Keratinocyte (primary cell): ENCODE results near the gene ZNF778. TPM values are rescaled to one million over a fixed set of nuclear protein-coding genes. Genes with fewer than 3 reads are reported as not detected.

ENCODE experiments used
- DNase-seq: peaks from one replicate; pipeline ENCODE4 v3.0.0-alpha.2; 2011; ENCODE audit warnings: low read depth, missing footprints, low spot score
- FAIRE-seq: peaks from 2 replicates; lab custom pipeline; 2011; peaks lifted over from hg19 to GRCh38; lab: Jason Lieb, UNC
- H2AFZ ChIP-seq: 2 replicates; pipeline ENCODE4 v1.6.0; 2012; ENCODE audit warnings: low read length, control low read depth, inconsistent platforms; ENCODE audit not compliant: control insufficient read depth
- H3K27ac ChIP-seq: 2 replicates; pipeline ENCODE4 v1.5.1; 2011; ENCODE audit warnings: low read length; ENCODE audit not compliant: control insufficient read depth, insufficient read depth
- H3K27me3 ChIP-seq: 3 replicates; pipeline ENCODE4 v1.6.0; 2011; ENCODE audit warnings: low read length; ENCODE audit not compliant: control insufficient read depth, insufficient read depth; ENCODE audit errors: extremely low read depth
- H3K36me3 ChIP-seq, 2 experiments: 2 replicates in 1 of 2; 3 replicates in 1 of 2; pipeline ENCODE4 v1.5.1; 2011; ENCODE audit warnings: low read length in 2 of 2, mild to moderate bottlenecking in 1 of 2; ENCODE audit not compliant: control insufficient read depth in 2 of 2, insufficient read depth in 2 of 2; ENCODE audit errors: extremely low read depth in 1 of 2
- H3K4me1 ChIP-seq: 3 replicates; pipeline ENCODE4 v1.5.1; 2011; ENCODE audit warnings: low read length; ENCODE audit not compliant: control insufficient read depth, insufficient read depth; ENCODE audit errors: extremely low read depth
- H3K4me2 ChIP-seq: 3 replicates; pipeline ENCODE4 v1.6.0; 2011; ENCODE audit warnings: low read depth, low read length; ENCODE audit not compliant: control insufficient read depth, insufficient read depth; ENCODE audit errors: extremely low read depth
- H3K4me3 ChIP-seq, 3 experiments: fragments of 200-600 bp in 1 of 3; sonication (generic) in 1 of 3; 2 replicates in 2 of 3; 3 replicates in 1 of 3; pipeline ENCODE4 v1.5.1; 2011 to 2016; ENCODE audit warnings: low read length in 3 of 3, mild to moderate bottlenecking in 3 of 3, control low read depth in 2 of 3, inconsistent platforms in 1 of 3, low read depth in 1 of 3, mixed read lengths in 1 of 3, mixed run types in 1 of 3, moderate library complexity in 1 of 3; ENCODE audit not compliant: control insufficient read depth in 2 of 3, insufficient read depth in 2 of 3; ENCODE audit errors: extremely low read depth in 1 of 3
- H3K79me2 ChIP-seq: 2 replicates; pipeline ENCODE4 v1.6.0; 2012; ENCODE audit warnings: low read length; ENCODE audit not compliant: control insufficient read depth, insufficient read depth
- H3K9ac ChIP-seq: 3 replicates; pipeline ENCODE4 v1.6.0; 2011; ENCODE audit warnings: low read length; ENCODE audit not compliant: control insufficient read depth, insufficient read depth; ENCODE audit errors: extremely low read depth
- H3K9me1 ChIP-seq: 3 replicates; pipeline ENCODE4 v1.6.0; 2011; ENCODE audit warnings: low read length; ENCODE audit not compliant: control insufficient read depth, insufficient read depth; ENCODE audit errors: extremely low read depth
- H3K9me3 ChIP-seq: 2 replicates; pipeline ENCODE4 v1.5.1; 2012; ENCODE audit warnings: low read depth, low read length; ENCODE audit not compliant: control insufficient read depth
- H4K20me1 ChIP-seq: 3 replicates; pipeline ENCODE4 v1.6.0; 2011; ENCODE audit warnings: low read length; ENCODE audit not compliant: control insufficient read depth, insufficient read depth; ENCODE audit errors: extremely low read depth
- EZH2 ChIP-seq: IDR thresholded peaks from one replicate; pipeline ENCODE4 v1.6.1; 2012; ENCODE audit warnings: inconsistent platforms, mild to moderate bottlenecking, low read length, moderate library complexity
- dilution Hi-C: fragments of 300-500 bp; cut with MboI; formaldehyde crosslinking; loops from one replicate; pipeline ENCODE4 v1.7.0; 2020; ENCODE audit warnings: low sequenced_read_pairs; ENCODE audit not compliant: extremely low pct_ligation_motif_present
- polyA plus RNA-seq, 5 experiments: library from polyadenylated mRNA; depleted of rRNA in 3 of 5; stranded (reverse) in 3 of 5; stranded (forward) in 1 of 5; unstranded in 1 of 5; fragments of >200 nt; gene quantifications; 1 replicate in 1 of 5; 2 replicates in 3 of 5; 3 replicates in 1 of 5; pipeline versions ENCODE4 v1.2.1 to v1.2.3, GENCODE V29; 2011 to 2012; ENCODE audit warnings: missing spikeins in 2 of 5, low read depth in 1 of 5, low replicate concordance in 1 of 5
- TF ChIP-seq, protein P1 (sequence below), 3 experiments: IDR thresholded peaks in 1 of 3; conservative IDR thresholded peaks in 1 of 3; optimal IDR thresholded peaks in 1 of 3; 2 replicates in 2 of 3; 3 replicates in 1 of 3; pipeline versions ENCODE3 to v1.5.1; 2011; ENCODE audit warnings: low read length in 3 of 3, mild to moderate bottlenecking in 3 of 3, moderate library complexity in 2 of 3, control low read depth in 1 of 3, inconsistent platforms in 1 of 3; ENCODE audit not compliant: insufficient read depth in 2 of 3; ENCODE audit errors: extremely low read depth in 1 of 3

Gene ZNF778
- polyA plus RNA-seq, 1 donor (not counting 4 experiments of a cell fraction or from before 2014, with no cell fraction given): 6.2 TPM

DNA sequence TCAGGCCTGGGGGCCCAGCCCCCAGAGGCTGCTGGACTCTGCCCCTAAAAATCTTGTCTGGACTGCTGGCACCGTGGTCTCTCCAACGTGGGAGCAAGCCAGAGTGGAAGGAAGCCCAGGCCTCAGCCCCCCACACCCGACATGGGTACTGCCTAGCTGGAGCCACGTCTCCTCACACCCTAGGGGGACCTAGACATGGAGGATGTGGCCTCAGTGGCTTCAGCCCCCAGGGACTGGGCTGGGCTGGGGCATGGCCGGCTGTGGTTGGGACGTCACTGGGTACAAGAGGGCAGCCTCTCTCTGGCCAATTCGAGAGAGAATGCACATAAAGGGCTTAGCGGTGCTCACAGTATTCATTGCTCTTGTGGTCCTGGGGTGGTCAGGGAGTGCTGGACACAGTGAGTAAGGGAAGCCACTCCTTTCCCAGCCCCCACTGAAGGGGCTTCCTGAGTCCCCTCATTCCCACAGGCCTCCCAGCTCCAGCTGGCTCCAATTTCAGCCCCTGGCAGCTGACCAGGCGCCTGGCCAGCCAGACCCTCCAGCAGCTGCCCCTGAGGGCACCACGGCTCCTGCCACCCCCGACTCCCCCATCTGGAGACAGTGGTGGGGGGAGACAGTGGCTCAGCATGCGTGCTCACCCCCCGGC, 44.9 kb upstream of the ZNF778 start:
- DNase-seq (no peak), FAIRE-seq (no peak)
- Histone ChIP-seq H2AFZ (no peak overlapping the region), H3K79me2 (no peaks in the 10 kb centered on the region), H3K4me1 (peaks cover 3% of the 10 kb centered on the region), H3K27me3 (peaks cover 62% of the 10 kb centered on the region), H3K27ac (no peak overlapping the region), H3K9me3 (no peaks in the 10 kb centered on the region), H3K4me2 (no peak overlapping the region), H4K20me1 (peaks cover 2% of the 10 kb centered on the region), H3K4me3 (no peak overlapping the region), H3K9ac (no peak overlapping the region), H3K36me3 (no peaks in the 10 kb centered on the region), H3K9me1 (no peaks in the 10 kb centered on the region)
- dilution Hi-C loops: no loop called here
- TF ChIP-seq, protein P1, sequence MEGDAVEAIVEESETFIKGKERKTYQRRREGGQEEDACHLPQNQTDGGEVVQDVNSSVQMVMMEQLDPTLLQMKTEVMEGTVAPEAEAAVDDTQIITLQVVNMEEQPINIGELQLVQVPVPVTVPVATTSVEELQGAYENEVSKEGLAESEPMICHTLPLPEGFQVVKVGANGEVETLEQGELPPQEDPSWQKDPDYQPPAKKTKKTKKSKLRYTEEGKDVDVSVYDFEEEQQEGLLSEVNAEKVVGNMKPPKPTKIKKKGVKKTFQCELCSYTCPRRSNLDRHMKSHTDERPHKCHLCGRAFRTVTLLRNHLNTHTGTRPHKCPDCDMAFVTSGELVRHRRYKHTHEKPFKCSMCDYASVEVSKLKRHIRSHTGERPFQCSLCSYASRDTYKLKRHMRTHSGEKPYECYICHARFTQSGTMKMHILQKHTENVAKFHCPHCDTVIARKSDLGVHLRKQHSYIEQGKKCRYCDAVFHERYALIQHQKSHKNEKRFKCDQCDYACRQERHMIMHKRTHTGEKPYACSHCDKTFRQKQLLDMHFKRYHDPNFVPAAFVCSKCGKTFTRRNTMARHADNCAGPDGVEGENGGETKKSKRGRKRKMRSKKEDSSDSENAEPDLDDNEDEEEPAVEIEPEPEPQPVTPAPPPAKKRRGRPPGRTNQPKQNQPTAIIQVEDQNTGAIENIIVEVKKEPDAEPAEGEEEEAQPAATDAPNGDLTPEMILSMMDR (optimal IDR thresholded peaks at IDR 0.05 in 1 of 3, IDR thresholded peaks at IDR 0.05 in 1 of 3, conservative IDR thresholded peaks at IDR 0.05 in 1 of 3; ENCODE audit: extremely low read depth in 1 of 3, insufficient read depth in 2 of 3, low read length in 3 of 3): no peak

DNA sequence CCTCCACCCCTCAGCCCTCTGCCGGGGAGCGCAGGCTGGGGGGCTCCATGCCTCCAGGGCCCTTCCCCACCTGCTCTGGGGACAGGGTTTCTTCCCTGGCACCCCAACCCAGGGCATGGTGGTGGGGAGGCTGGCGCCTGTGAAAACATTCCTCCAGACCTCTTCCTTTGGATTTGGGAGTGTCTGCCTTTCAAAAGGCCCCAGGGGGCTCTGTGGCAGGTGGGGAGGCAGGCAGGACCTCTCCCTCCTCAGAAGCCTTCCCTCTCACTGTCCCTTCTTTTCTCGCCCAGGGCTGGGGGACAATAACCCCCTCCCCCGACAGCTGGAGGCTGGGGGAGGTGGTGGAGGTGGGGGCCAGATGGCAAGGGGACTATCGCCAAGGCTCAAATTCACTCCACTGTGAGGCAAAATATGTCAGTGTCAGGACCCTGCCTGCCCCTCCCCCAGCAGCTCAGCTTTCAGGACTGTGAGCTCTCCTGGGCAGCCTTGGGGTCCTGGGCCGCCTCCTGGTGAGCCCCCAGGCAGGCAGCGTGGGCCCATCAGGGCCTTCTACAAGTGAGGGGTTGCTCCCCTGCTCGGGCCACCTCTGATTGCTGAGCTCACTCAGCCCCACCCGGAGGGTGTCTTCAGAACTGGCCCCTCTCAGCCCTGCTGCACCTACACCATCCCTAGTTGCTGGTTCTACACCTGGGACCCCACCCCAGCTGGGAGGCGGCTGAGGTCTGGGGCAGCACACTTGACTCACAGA, 44.2 kb upstream of the ZNF778 start:
- H3K27ac ChIP-seq: no peak overlapping the region
- DNase-seq (no peak), FAIRE-seq (no peak)
- H3K4me3 ChIP-seq: no peak overlapping the region
- H2AFZ ChIP-seq: no peak overlapping the region
- H3K9ac ChIP-seq: no peak overlapping the region
- peaks cover 3% of the 10 kb centered on the region for H3K4me1 ChIP-seq
- peaks cover 62% of the 10 kb centered on the region for H3K27me3 ChIP-seq
- no peaks in the 10 kb centered on the region for H3K9me3 ChIP-seq
- H4K20me1 ChIP-seq: peaks cover 2% of the 10 kb centered on the region
- TF ChIP-seq EZH2: no peak
- TF ChIP-seq, protein P1 (optimal IDR thresholded peaks at IDR 0.05 in 1 of 3, IDR thresholded peaks at IDR 0.05 in 1 of 3, conservative IDR thresholded peaks at IDR 0.05 in 1 of 3; ENCODE audit: extremely low read depth in 1 of 3, insufficient read depth in 2 of 3, low read length in 3 of 3): no peak
- no peaks in the 10 kb centered on the region for H3K9me1 ChIP-seq
- dilution Hi-C loops: no loop called here
- no peak overlapping the region for H3K4me2 ChIP-seq
- no peaks in the 10 kb centered on the region for H3K79me2 ChIP-seq
- H3K36me3 ChIP-seq: no peaks in the 10 kb centered on the region
